ENCODE measurements around the gene PROCA1.
A peak's percentile ranks its signal among the peaks of the same experiment; 100 is the strongest.

The PROCA1 gene

DNA sequence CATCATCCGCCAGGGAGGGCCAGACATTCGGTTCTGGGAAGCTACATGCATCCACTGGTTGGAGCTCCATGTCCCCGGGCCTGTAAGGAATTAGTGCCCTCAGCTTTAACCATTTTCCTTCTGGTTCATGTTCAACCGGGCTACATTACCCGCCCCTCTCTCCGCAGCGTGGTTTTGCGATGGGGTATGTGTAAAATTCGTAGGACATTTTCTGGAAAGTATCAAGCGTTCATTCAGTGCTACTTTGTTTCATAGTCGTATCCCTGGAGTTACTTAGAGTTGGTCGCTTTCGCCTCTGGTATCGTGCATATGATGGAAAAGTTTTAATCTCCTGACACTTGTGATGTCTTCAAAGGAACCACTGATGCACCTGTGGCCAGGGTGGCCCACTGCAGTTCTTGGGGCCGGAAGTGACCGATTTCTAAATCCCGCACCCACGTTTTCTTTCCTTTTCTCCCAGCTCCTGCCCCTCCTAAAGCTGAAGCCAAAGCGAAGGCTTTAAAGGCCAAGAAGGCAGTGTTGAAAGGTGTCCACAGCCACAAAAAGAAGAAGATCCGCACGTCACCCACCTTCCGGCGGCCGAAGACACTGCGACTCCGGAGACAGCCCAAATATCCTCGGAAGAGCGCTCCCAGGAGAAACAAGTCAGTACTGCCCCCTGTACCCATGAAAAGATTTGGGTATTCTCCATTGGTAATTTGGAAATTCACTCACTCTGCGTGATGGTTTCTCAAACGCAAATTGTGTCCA, 8.7 kb upstream of the PROCA1 start:
- peaks cover 0 to 60% (median 53%) of the 10 kb centered on the region in 4 donors for H3K4me1 ChIP-seq
- intact Hi-C loops (cut with DNase I; ENCODE audit: low total_unique reads), result no loop called here
- H3K4me3 ChIP-seq, result peak overlapping the region; percentile 81 to 86
- no peak for DNase-seq
- peak overlapping the region; percentile 96 to 98 for H3K27ac ChIP-seq
- no peaks in the 10 kb centered on the region for H3K9me3 ChIP-seq
- TF ChIP-seq, protein P1, sequence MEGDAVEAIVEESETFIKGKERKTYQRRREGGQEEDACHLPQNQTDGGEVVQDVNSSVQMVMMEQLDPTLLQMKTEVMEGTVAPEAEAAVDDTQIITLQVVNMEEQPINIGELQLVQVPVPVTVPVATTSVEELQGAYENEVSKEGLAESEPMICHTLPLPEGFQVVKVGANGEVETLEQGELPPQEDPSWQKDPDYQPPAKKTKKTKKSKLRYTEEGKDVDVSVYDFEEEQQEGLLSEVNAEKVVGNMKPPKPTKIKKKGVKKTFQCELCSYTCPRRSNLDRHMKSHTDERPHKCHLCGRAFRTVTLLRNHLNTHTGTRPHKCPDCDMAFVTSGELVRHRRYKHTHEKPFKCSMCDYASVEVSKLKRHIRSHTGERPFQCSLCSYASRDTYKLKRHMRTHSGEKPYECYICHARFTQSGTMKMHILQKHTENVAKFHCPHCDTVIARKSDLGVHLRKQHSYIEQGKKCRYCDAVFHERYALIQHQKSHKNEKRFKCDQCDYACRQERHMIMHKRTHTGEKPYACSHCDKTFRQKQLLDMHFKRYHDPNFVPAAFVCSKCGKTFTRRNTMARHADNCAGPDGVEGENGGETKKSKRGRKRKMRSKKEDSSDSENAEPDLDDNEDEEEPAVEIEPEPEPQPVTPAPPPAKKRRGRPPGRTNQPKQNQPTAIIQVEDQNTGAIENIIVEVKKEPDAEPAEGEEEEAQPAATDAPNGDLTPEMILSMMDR (IDR thresholded peaks at IDR 0.05), result no peak
- peaks cover 37 to 43% (median 39%) of the 10 kb centered on the region in 3 donors for H3K36me3 ChIP-seq
- no peaks in the 10 kb centered on the region for H3K27me3 ChIP-seq

DNA sequence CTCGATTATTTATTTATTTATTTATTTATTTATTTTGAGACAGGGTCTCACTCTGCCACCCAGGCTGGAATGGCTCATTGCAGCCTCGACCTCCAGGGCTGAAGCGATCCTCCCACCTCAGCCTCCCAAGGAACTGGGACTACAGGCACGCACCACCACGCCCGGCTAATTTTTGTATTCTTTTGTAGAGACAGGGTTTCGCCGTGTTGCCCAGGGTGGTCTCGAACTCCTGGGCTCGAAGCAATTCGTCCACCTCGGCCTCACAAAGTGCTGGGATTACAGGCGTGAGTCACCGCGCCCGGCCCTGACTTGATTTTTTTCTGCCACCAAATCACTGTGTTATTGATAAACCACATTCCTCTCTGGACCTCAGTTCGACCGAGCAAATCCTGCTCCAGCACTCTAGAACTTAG, 7.3 kb upstream of the PROCA1 start:
- TF ChIP-seq, protein P1 (IDR thresholded peaks at IDR 0.05), result no peak
- no peaks in the 10 kb centered on the region for H3K9me3 ChIP-seq
- peak overlapping the region; percentile 81 to 86 for H3K4me3 ChIP-seq
- intact Hi-C loops (cut with DNase I; ENCODE audit: low total_unique reads), result no loop called here
- DNase-seq, result no peak
- peaks cover 43 to 50% (median 48%) of the 10 kb centered on the region in 3 donors for H3K36me3 ChIP-seq
- no peaks in the 10 kb centered on the region for H3K27me3 ChIP-seq
- H3K27ac ChIP-seq, result peak overlapping the region; percentile 96 to 98
- H3K4me1 ChIP-seq, result peaks cover 0 to 54% (median 49%) of the 10 kb centered on the region in 4 donors

DNA sequence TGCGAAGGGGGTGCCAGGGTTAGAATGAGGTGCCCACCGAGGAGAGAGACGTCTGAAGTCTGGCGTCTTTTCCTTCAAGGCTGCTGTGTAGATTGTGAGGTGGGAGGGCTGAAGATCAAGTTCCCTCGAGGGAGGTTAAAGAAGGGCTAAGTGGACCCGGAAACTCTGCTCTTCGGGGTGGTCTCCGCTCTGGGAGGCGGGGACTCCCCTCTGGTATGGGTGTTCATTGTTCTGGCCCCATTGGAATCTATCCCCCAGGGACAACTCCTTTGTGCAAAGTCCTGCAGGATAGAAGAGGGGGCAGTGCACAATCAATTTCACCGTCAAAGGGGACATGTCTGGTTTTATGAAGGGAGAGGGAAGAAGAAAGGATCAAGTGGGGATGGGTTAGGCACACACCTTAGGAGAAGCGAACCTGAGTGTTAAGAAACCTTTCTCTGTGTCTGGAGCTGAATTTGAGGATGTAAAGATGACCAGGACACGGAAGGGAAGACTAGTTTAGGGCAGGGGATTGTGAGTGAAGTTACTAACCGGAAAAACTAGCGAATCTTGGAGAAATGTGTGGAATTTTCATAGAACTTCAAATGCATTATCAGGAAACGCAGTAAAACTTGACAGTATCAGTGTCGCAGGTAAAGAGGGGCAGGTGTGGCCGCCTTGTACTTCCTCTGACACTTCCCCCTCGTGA, 6.8 kb upstream of the PROCA1 start:
- TF ChIP-seq, protein P1 (IDR thresholded peaks at IDR 0.05), result no peak
- Histone ChIP-seq H3K9me3 (no peaks in the 10 kb centered on the region), H3K4me3 (peak overlapping the region; percentile 65 to 86), H3K4me1 (peaks cover 0 to 54% (median 49%) of the 10 kb centered on the region in 4 donors), H3K27me3 (no peaks in the 10 kb centered on the region), H3K36me3 (peaks cover 38 to 50% (median 48%) of the 10 kb centered on the region in 3 donors), H3K27ac (peak overlapping the region; percentile 96 to 98)
- intact Hi-C loops (cut with DNase I; ENCODE audit: low total_unique reads), result no loop called here
- DNase-seq, result no peak

DNA sequence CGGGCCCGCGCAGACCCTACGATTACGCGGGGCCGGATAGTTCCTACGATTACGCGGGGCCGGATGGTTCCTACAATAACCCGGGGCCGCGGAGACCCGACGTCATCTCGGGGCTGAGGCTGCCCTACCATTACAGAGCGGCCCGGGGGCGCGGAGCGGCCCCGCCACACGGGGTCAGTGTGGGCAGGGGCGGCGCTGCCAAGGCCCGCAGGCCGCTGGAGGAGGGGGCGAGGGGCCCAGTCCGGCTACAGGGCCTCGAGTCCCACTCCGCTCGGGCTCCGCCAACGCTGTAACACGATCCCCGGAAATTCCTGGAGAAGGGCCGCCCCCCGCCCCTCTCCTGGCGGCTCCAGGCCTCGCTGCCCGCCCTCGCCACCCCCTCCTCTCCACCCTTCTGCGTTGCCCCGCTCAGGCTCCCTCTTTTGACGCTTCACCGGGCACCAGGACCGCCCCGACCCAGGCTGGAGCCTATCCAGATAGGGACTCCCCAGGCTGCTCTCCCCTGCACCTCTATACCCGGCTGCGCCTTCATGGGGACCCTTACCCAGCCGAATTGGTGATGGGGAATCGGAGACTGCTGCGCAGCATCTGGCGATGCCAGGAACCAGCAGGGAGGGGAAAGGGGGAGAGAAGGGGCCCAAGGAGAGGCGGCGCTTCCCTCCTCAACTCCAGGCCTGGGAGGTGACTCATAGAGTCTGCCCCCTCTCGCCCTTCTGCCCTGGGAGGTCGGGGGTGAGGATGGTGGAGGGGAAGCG, 6.1 kb upstream of the PROCA1 start, which contains the start of gene RAB34:
TSS of gene RAB34 (minus strand) at position 291 of the 755 bp plus-strand sequence. CDS start 602 bp downstream, outside the sequence.
- H3K36me3 ChIP-seq, result peaks cover 31 to 44% (median 41%) of the 10 kb centered on the region in 3 donors
- peak within 1 kb of the TSS; percentile 65 to 86 for H3K4me3 ChIP-seq
- intact Hi-C loops (cut with DNase I; ENCODE audit: low total_unique reads), result no loop called here
- H3K27me3 ChIP-seq, result no peaks in the 10 kb centered on the region
- peak within 1 kb of the TSS; percentile 96 to 98 for H3K27ac ChIP-seq
- H3K9me3 ChIP-seq, result no peaks in the 10 kb centered on the region
- TF ChIP-seq, protein P1 (IDR thresholded peaks at IDR 0.05), result peak in 1 of 2 experiments; percentile 26
- H3K4me1 ChIP-seq, result peaks cover 0 to 51% (median 49%) of the 10 kb centered on the region in 4 donors
- DNase-seq, result peak; percentile 70 to 90
